B cell (primary cell): ENCODE data around the gene GASK1A. TPM values are rescaled to one million over a fixed set of nuclear protein-coding genes. Genes with fewer than 3 reads are reported as not detected.

ENCODE experiments used
- ATAC-seq: fragments of 200-7000 bp; cut with Tn5 transposase; one replicate; pipeline ENCODE4 v1.10.0; 2021; ENCODE audit warnings: low read depth, mild to moderate bottlenecking, moderate number of reproducible peaks, moderate library complexity
- CTCF ChIA-PET: fragments of 350-600 bp; sonication (Branson Sonifier 250); formaldehyde crosslinking; loops from one replicate; lab custom pipeline; 2021; ENCODE audit warnings: antibody characterized with exemption, inconsistent platforms; lab: Charles Lee
- POLR2A ChIA-PET: fragments of 350-600 bp; sonication (Branson Sonifier 250); formaldehyde crosslinking; loops from one replicate; lab custom pipeline; 2021; ENCODE audit warnings: antibody characterized with exemption; lab: Charles Lee
- DNase-seq: peaks from one replicate; pipeline ENCODE4 v3.0.0; 2013
- H2AFZ ChIP-seq: 2 replicates; pipeline ENCODE4 v1.6.1; 2012; ENCODE audit warnings: mild to moderate bottlenecking, low read depth, low read length; ENCODE audit not compliant: insufficient read depth, poor library complexity, severe bottlenecking
- H3K27ac ChIP-seq, 2 donors: 1 replicate in 1 of 2; 2 replicates in 1 of 2; pipeline ENCODE4 v1.5.1; 2012 to 2013; ENCODE audit warnings: low read length in 2 of 2, mild to moderate bottlenecking in 2 of 2, moderate library complexity in 1 of 2
- H3K27me3 ChIP-seq, 4 experiments: fragments of 200-600 bp in 1 of 4; sonication (generic) in 1 of 4; replicated peaks in 1 of 4; 1 replicate in 2 of 4; 2 replicates in 2 of 4; pipeline versions ENCODE4 v1.6.1 to v1.7.0; 2013 to 2016; ENCODE audit warnings: low read length in 3 of 4, mild to moderate bottlenecking in 2 of 4, mixed read lengths in 1 of 4, moderate library complexity in 1 of 4; ENCODE audit not compliant: insufficient read depth in 4 of 4, control insufficient read depth in 3 of 4; ENCODE audit errors: control extremely low read depth in 1 of 4
- H3K36me3 ChIP-seq, 2 experiments: replicated peaks in 1 of 2; 1 replicate in 1 of 2; 2 replicates in 1 of 2; pipeline versions ENCODE4 v1.6.1 to v1.7.1; 2013; ENCODE audit warnings: low read length in 1 of 2; ENCODE audit not compliant: insufficient read depth in 2 of 2, control insufficient read depth in 1 of 2; ENCODE audit errors: control extremely low read depth in 1 of 2, extremely low read depth in 1 of 2
- H3K4me1 ChIP-seq, 2 donors: fragments of 200-600 bp in 1 of 2; sonication (generic) in 1 of 2; 1 replicate in 1 of 2; 2 replicates in 1 of 2; pipeline versions ENCODE4 v1.5.1 to v1.6.1; 2013 to 2017; ENCODE audit warnings: low read length in 2 of 2; ENCODE audit not compliant: control insufficient read depth in 2 of 2, insufficient read depth in 2 of 2
- H3K4me2 ChIP-seq: replicated peaks from 2 replicates; pipeline ENCODE3; 2012; ENCODE audit warnings: mild to moderate bottlenecking, low read depth, low read length; ENCODE audit not compliant: poor library complexity, severe bottlenecking
- H3K4me3 ChIP-seq, 5 experiments: fragments of 200-600 bp in 1 of 5; sonication (generic) in 1 of 5; 1 replicate in 3 of 5; 2 replicates in 2 of 5; pipeline versions ENCODE4 v1.5.1 to v1.7.0; 2011 to 2016; ENCODE audit warnings: low read length in 4 of 5, mild to moderate bottlenecking in 4 of 5, low read depth in 2 of 5, control low read depth in 1 of 5, moderate library complexity in 1 of 5; ENCODE audit not compliant: insufficient read depth in 1 of 5; ENCODE audit errors: control extremely low read depth in 1 of 5, extremely low read depth in 1 of 5
- H3K79me2 ChIP-seq: fragments of 200-600 bp; sonication (generic); one replicate; pipeline ENCODE4 v1.6.0; 2016; ENCODE audit warnings: low read length; ENCODE audit not compliant: control insufficient read depth, insufficient read depth
- H3K9ac ChIP-seq: fragments of 200-600 bp; sonication (generic); 2 replicates; pipeline ENCODE4 v1.6.1; 2017; ENCODE audit warnings: mild to moderate bottlenecking, low read length, moderate library complexity
- H3K9me3 ChIP-seq, 3 donors: one replicate each; pipeline versions ENCODE4 v1.6.1 to v1.7.1; 2013; ENCODE audit warnings: low read length in 2 of 3; ENCODE audit not compliant: control insufficient read depth in 2 of 3, insufficient read depth in 1 of 3; ENCODE audit errors: control extremely low read depth in 1 of 3
- H4K20me1 ChIP-seq: 2 replicates; pipeline ENCODE4 v1.6.0; 2012; ENCODE audit warnings: mild to moderate bottlenecking, low read length; ENCODE audit not compliant: insufficient read depth, control insufficient read depth, poor library complexity, severe bottlenecking
- H3K27ac Mint-ChIP-seq: one replicate; pipeline ENCODE4 v1.8.0; 2021; ENCODE audit warnings: mixed read lengths
- H3K27me3 Mint-ChIP-seq: one replicate; pipeline ENCODE4 v1.8.0; 2021; ENCODE audit warnings: mixed read lengths
- H3K4me1 Mint-ChIP-seq: one replicate; pipeline ENCODE4 v1.8.0; 2021; ENCODE audit warnings: mixed read lengths
- H3K4me3 Mint-ChIP-seq: one replicate; pipeline ENCODE4 v1.8.0; 2021; ENCODE audit warnings: mixed read lengths
- H3K9me3 Mint-ChIP-seq: one replicate; pipeline ENCODE4 v1.8.0; 2022; ENCODE audit warnings: mixed read lengths; ENCODE audit not compliant: insufficient read depth
- CTCF ChIP-seq: fragments of 200-600 bp; IDR thresholded peaks from one replicate; pipeline ENCODE4 v1.8.0; 2022; ENCODE audit warnings: antibody characterized with exemption, mild to moderate bottlenecking
- EZH2 ChIP-seq: IDR thresholded peaks from 2 replicates; pipeline ENCODE4 v1.6.1; 2012; ENCODE audit warnings: borderline replicate concordance, low read depth, mild to moderate bottlenecking, moderate library complexity, low read length; ENCODE audit not compliant: insufficient read depth, poor library complexity, severe bottlenecking
- WGBS: methylation state at CpG from one replicate; pipeline ENCODE4 v1.1.5; 2013; ENCODE audit warnings: missing lambda C conversion rate; ENCODE audit not compliant: insufficient coverage; 5-methylcytosine and 5-hydroxymethylcytosine counted together
- intact Hi-C: fragments of 100-400 bp; cut with micrococcal nuclease; formaldehyde crosslinking; loops from one replicate; pipeline ENCODE4 v1.10.0; 2022
- polyA plus RNA-seq: library from polyadenylated mRNA; depleted of rRNA; stranded (reverse); fragments of >200 nt; gene quantifications from 2 replicates; pipeline ENCODE4 v1.2.3, GENCODE V29; 2012
- total RNA-seq, 2 donors: library from RNA; stranded (reverse); fragments of 120-200 nt in 1 of 2; gene quantifications; 1 replicate in 1 of 2; 2 replicates in 1 of 2; pipeline versions ENCODE4 v1.2.3 to v1.2.4, GENCODE V29; 2013 to 2022

Gene GASK1A
- total and polyA plus RNA-seq, 2 donors (not counting 1 experiment from before 2014, with no cell fraction given): not detected

GRCh38 chr3:43093006-43093405 lies 113.9 kb downstream of the GASK1A start:
- no peak overlapping the region for H3K27ac Mint-ChIP-seq
- no peak overlapping the region for H3K4me2 ChIP-seq
- POLR2A ChIA-PET: no interaction called here

GRCh38 chr3:43093974-43094373 lies 114.9 kb downstream of the GASK1A start:
- DNase-seq (no peak), ATAC-seq (no peak)
- Histone ChIP-seq H3K36me3 (no peaks in the 10 kb centered on the region), H3K4me1 (no peaks in the 10 kb centered on the region), H3K9me3 (no peaks in the 10 kb centered on the region), H3K4me3 (no peak overlapping the region), H4K20me1 (no peaks in the 10 kb centered on the region), H3K4me2 (no peak overlapping the region), H3K27me3 (no peaks in the 10 kb centered on the region), H2AFZ (no peak overlapping the region), H3K79me2 (peaks cover 2% of the 10 kb centered on the region), H3K9ac (no peak overlapping the region), H3K27ac (no peak overlapping the region)
- TF ChIP-seq EZH2 (no peak), CTCF (no peak)
- no peak overlapping the region for H3K27ac Mint-ChIP-seq
- no peaks in the 10 kb centered on the region for H3K9me3 Mint-ChIP-seq
- intact Hi-C loops: no loop called here
- POLR2A ChIA-PET: no interaction called here
- peaks cover 7% of the 10 kb centered on the region for H3K4me1 Mint-ChIP-seq
- WGBS: no CpG with 5 or more reads among the region's 2 CpGs
- H3K27me3 Mint-ChIP-seq: no peaks in the 10 kb centered on the region
- no peak overlapping the region for H3K4me3 Mint-ChIP-seq
- CTCF ChIA-PET: interaction anchor here (0.7 kb wide), 1 partner anchor 17 kb away, joined by 3 read pairs; no protein-coding TSS in a partner anchor

More at GRCh38 chr3:43093006-43093405, 113.9 kb downstream of the GASK1A start:
- H3K27ac ChIP-seq: no peak overlapping the region
- WGBS: no CpG with 5 or more reads among the region's 1 CpG
- Mint-ChIP-seq H3K9me3 (no peaks in the 10 kb centered on the region), H3K4me1 (peaks cover 7% of the 10 kb centered on the region), H3K27me3 (no peaks in the 10 kb centered on the region), H3K4me3 (no peak overlapping the region)
- no peak overlapping the region for H3K9ac ChIP-seq
- no peaks in the 10 kb centered on the region for H3K27me3 ChIP-seq
- DNase-seq (no peak), ATAC-seq (no peak)
- H3K36me3 ChIP-seq: no peaks in the 10 kb centered on the region
- no peaks in the 10 kb centered on the region for H3K4me1 ChIP-seq
- H4K20me1 ChIP-seq: no peaks in the 10 kb centered on the region
- no peak for TF ChIP-seq CTCF
- TF ChIP-seq EZH2: no peak
- no peak overlapping the region for H3K4me3 ChIP-seq
- H3K79me2 ChIP-seq: peaks cover 2% of the 10 kb centered on the region
- intact Hi-C loops: no loop called here
- H3K9me3 ChIP-seq: no peaks in the 10 kb centered on the region
- CTCF ChIA-PET: no interaction called here
- no peak overlapping the region for H2AFZ ChIP-seq
